ENCODE data around the gene SH3GLB2. TPM values are rescaled to one million over a fixed set of nuclear protein-coding genes. Genes with fewer than 3 reads are reported as not detected.

SH3GLB2 gene
- total RNA-seq, 1 donor from 2014 or later: 50.5 TPM

DNA sequence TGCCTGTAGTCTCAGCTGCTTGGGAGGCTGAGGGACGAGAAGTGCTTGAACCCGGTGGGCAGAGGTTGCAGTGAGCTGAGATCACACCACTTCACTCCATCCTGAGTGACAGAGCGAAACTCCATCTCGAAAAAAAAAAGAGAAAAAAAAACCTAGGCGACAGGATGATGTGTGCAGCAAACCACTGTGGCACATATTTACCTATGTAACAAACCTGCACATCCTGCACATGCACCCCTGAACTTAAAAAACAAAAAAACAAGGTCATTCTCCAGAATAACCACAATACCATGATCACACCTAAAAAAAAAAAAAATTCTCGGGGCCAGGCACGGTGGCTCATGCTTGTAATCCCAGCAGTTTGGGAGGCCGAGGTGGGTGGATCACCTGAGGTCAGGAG is 45.3 kb upstream of the SH3GLB2 start:
- H3K27me3 ChIP-seq (ENCODE audit: control insufficient read depth, insufficient read depth, low read length): no peaks in the 10 kb centered on the region
- no peak overlapping the region for H3K4me3 ChIP-seq (ENCODE audit: low read depth, low read length)
- FAIRE-seq (no peak), DNase-seq (ENCODE audit: low read depth) (no peak)
- no peak for TF ChIP-seq CTCF (IDR thresholded peaks at IDR 0.05; ENCODE audit: insufficient read depth, low read length, severe bottlenecking)
- peaks cover 3% of the 10 kb centered on the region for H3K36me3 ChIP-seq (ENCODE audit: control insufficient read depth, insufficient read depth, low read length)

- Histone ChIP-seq H3K36me3 (ENCODE audit: control insufficient read depth, insufficient read depth, low read length) (peaks cover 8% of the 10 kb centered on the region), H3K4me3 (ENCODE audit: low read depth, low read length) (no peak overlapping the region), H3K27me3 (ENCODE audit: control insufficient read depth, insufficient read depth, low read length) (no peaks in the 10 kb centered on the region)
- no peak for FAIRE-seq
- no peak for TF ChIP-seq CTCF (IDR thresholded peaks at IDR 0.05; ENCODE audit: insufficient read depth, low read length, severe bottlenecking)
- DNase-seq (ENCODE audit: low read depth): no peak
Measured at GRCh38 chr9:129072171-129072570, 44.0 kb upstream of the SH3GLB2 start.

GRCh38 chr9:129071526-129072126 is 43.5 kb upstream of the SH3GLB2 start:
- no peak for TF ChIP-seq CTCF (IDR thresholded peaks at IDR 0.05; ENCODE audit: insufficient read depth, low read length, severe bottlenecking)
- DNase-seq (ENCODE audit: low read depth): no peak
- peaks cover 10% of the 10 kb centered on the region for H3K36me3 ChIP-seq (ENCODE audit: control insufficient read depth, insufficient read depth, low read length)
- no peaks in the 10 kb centered on the region for H3K27me3 ChIP-seq (ENCODE audit: control insufficient read depth, insufficient read depth, low read length)
- FAIRE-seq: no peak
- H3K4me3 ChIP-seq (ENCODE audit: low read depth, low read length): no peak overlapping the region

GRCh38 chr9:129070696-129071525 is 42.8 kb upstream of the SH3GLB2 start:
- H3K36me3 ChIP-seq (ENCODE audit: control insufficient read depth, insufficient read depth, low read length): peaks cover 10% of the 10 kb centered on the region
- no peak for TF ChIP-seq CTCF (IDR thresholded peaks at IDR 0.05; ENCODE audit: insufficient read depth, low read length, severe bottlenecking)
- FAIRE-seq (no peak), DNase-seq (ENCODE audit: low read depth) (no peak)
- H3K27me3 ChIP-seq (ENCODE audit: control insufficient read depth, insufficient read depth, low read length): no peaks in the 10 kb centered on the region
- no peak overlapping the region for H3K4me3 ChIP-seq (ENCODE audit: low read depth, low read length)

DNA sequence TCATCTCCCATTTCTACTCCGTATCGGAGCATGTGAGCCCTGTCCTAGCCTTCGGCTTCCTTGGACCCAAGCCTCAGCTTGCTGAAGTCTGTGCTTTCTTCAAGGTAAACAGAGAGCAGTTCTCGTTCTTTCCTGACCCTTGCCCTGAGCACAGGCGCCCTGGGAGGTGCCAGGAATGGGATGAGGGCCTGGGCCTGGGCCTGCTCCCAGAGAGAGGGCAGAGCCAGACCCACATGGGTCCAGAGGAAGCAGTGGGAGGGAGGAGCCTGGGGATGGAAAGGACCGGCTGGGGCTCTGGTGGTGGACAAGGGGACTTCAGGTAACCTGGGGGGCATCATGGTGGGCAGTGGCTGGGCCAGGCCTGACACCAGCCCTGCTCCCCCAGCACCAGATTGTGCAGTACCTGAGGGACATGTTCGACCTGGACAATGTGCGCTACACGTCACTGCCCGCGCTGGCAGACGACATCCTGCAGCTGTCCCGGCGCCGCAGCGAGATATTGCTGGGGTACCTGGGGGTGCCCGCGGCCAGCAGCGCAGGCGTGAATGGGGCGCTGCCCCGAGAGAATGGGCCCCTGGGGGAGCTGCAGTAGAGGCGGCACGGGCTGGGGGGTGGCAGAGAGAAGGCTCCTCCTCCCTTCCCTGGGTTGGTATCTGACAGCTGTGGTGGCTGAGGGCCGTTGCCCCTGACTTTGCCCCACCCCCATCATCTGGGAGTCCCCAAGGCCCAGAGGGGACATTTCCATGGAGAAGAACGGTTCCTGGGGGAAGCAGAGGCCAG is 41.9 kb upstream of the SH3GLB2 start:
- Histone ChIP-seq H3K4me3 (ENCODE audit: low read depth, low read length) (no peak overlapping the region), H3K27me3 (ENCODE audit: control insufficient read depth, insufficient read depth, low read length) (no peaks in the 10 kb centered on the region), H3K36me3 (ENCODE audit: control insufficient read depth, insufficient read depth, low read length) (peaks cover 14% of the 10 kb centered on the region)
- DNase-seq (ENCODE audit: low read depth) (no peak), FAIRE-seq (no peak)
- no peak for TF ChIP-seq CTCF (IDR thresholded peaks at IDR 0.05; ENCODE audit: insufficient read depth, low read length, severe bottlenecking)
